ENCODE results near the gene CTNNA3.

The CTNNA3 gene

GRCh38 chr10:66795866-66796265 is 900.1 kb downstream of the CTNNA3 start:
- no peak for DNase-seq

- DNase-seq, result peak in 1 of 2 experiments; percentile 24
Measured at GRCh38 chr10:66792441-66792840, 903.6 kb downstream of the CTNNA3 start.

GRCh38 chr10:66788178-66788987 is 907.6 kb downstream of the CTNNA3 start:
- DNase-seq, result no peak

DNA sequence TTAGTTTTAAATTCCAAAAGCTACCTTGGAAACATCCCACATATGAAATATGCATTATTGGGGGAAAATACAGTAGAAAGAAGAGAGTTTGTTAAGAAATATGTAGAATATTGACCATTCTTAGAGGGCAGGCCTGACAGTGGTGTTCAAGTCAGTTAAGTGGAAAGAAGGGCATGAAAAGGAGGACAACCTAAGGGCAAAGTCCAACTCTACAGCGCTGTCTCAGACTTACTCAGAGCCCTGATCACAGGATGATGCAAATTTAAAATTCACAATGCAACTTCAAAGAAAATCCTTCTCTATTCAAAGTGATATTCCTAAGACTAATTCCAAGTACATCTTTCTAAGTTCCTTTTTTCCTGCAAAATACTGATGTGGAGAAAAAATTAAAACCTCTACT is 909.3 kb downstream of the CTNNA3 start:
- no peak for DNase-seq

DNA sequence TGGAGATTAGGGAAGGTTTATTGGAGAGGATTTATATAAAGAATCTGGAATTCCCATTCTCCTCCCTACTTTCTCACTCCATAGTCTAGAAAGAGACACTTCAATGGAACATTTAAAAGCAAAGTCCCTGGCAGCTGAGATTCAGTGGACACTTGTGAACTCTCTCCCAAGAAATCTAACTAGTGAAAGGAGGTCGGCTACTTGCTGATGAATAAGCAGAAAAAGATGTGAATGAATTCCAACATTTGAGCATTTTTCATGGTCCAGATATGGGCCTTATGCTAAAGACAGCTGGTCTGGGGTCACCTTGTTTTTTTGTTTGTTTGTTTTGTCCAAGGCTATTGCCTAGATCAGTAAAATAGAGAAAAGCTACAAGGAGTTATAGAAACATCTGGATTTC is 911.2 kb downstream of the CTNNA3 start:
- no peak for DNase-seq

GRCh38 chr10:66783316-66783715 is 912.7 kb downstream of the CTNNA3 start:
- DNase-seq, result no peak

DNA sequence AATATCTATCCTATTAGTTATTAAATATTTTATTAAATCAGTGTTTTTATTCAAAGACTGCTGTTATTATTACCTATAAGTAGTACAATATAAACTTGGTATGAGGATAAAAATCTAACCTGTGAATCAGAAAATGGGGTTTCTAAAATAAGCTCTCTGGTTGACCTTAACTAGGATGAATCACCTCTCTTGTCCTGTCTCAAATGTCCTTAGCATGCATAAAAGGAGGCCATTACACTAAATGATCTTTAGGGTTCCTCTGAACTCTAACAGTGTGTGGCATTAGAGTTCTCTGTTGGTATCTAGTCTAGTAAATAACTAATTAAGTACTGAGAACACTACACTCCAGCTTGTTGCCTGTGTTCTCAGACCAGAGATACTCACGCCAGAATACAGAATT is 913.2 kb downstream of the CTNNA3 start:
- no peak for DNase-seq

- no peak for DNase-seq
Measured at GRCh38 chr10:66782144-66782543, 913.9 kb downstream of the CTNNA3 start.

DNA sequence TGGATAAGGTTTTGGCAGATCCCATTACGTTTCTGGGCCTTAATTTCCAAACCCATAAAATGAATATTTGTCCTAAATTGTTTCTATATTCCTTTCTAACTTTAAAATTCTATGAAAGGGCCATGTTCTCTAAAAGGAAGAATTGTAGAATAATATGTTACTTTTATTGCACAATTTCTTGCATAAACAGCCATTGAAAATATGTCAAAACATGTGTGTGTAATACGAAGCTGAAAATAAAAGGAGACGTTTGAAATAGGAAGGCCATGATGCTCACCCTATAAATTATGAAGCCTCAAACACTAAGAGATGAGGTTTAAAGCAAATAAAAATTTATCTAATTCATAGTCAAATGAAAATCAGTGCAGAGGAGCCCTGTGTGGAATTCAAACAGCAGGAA is 915.2 kb downstream of the CTNNA3 start:
- DNase-seq, result no peak

DNA sequence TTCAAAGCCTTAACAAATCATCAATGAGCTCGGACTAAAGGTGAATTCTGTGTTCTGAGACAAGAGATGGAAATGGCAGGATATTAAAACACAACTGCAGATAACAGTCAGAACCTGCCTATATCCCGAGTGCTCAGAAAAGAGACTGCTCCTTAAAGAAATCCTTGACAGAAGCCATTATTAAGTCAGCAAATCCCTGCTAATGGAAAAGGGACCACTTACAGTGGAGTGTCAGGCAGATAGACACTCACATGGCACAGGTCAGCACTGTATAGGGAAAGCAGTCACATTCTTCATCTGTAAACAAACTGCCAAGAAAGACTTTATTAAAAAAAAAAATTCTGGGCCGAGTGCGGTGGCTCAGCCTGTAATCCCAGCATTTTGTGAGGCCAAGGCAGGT is 917.6 kb downstream of the CTNNA3 start:
- DNase-seq, result no peak

GRCh38 chr10:66777665-66778064 is 918.3 kb downstream of the CTNNA3 start:
- no peak for DNase-seq

GRCh38 chr10:66773472-66773817 is 922.5 kb downstream of the CTNNA3 start:
- no peak for DNase-seq

- DNase-seq, result no peak
Measured at GRCh38 chr10:66772548-66773471, 923.2 kb downstream of the CTNNA3 start.

DNA sequence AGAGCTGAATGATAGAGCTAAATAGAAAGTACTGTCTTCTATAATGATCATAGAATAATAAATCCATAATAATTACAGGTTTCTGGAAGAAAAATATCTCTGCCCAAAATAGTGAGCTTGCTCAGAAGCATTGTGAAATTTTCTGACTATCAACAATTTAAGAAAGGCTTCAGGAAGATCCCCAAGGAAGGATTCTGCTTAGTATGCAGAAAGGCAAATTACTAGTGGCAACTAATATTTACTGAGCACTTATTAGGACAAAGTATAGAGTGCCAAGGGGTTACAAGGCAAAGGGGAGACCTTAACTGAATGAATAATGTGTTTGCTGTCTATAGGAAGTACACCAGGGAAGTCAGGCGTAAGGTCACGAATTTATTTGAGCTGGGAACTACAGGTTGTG is 928.3 kb downstream of the CTNNA3 start:
- DNase-seq, result no peak

- no peak for DNase-seq
Measured at GRCh38 chr10:66762218-66762729, 933.7 kb downstream of the CTNNA3 start.

GRCh38 chr10:66760941-66761340 is 935.1 kb downstream of the CTNNA3 start:
- DNase-seq, result no peak

DNA sequence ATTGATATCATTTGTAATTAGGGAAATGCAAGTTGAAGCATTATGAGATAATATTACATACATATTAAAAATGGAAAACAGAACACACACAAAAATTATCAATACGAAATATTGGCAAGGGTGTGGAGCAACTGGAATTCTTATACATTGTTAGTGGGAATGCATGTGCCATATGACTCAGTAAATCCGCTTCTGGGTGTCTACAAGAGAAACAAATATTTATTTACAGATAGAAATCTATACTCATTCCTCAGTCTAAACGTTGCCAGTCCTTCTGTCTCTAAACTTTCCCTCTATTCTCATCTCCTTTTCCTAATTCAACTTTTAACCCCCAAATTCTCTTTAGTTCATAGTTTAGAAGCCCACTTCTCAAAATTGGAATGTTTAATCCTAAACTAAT is 940.5 kb downstream of the CTNNA3 start:
- no peak for DNase-seq

- DNase-seq, result no peak
Measured at GRCh38 chr10:66752714-66753113, 943.3 kb downstream of the CTNNA3 start.

GRCh38 chr10:66748217-66748616 is 947.8 kb downstream of the CTNNA3 start:
- DNase-seq, result no peak

DNA sequence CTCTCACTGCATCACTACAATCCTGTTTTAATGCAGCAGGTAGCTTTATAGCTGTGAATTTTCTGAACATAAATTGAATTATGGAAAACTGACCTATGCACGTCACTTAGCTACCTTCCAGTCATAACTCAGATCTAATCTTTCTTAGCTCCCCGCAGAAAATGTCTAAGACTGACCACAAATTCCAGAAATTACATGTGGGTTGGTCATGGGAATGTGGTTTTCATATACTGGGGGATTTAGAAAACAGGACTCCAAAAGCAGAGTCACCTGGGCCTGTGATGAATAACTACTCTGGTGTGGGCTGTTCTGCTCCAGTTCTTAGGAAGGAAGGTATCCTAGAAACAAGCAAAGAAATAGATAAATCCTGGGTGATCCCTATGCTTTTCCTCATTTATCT is 948.5 kb downstream of the CTNNA3 start:
- no peak for DNase-seq

DNA sequence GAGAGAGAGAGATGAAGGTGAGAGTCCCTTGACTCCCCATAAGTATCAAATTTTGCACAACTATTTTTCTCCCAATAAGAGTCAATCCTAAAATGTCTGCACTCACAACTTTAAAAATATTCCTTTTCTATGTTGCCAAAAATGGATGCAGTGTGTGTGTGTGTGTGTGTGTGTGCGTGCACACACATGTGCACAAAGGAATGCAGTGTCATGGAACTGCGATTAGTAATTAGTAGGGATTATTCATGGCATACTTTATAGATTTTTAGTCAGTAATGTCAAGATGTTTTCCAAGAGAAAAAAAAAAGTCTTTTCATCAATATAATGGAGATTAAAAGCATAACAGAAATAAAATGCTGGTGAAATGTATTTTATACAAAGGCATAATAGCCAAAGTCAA is 949.3 kb downstream of the CTNNA3 start:
- no peak for DNase-seq

- no peak for DNase-seq
Measured at GRCh38 chr10:66746246-66746645, 949.7 kb downstream of the CTNNA3 start.

- no peak for DNase-seq
Measured at GRCh38 chr10:66744915-66745314, 951.1 kb downstream of the CTNNA3 start.

DNA sequence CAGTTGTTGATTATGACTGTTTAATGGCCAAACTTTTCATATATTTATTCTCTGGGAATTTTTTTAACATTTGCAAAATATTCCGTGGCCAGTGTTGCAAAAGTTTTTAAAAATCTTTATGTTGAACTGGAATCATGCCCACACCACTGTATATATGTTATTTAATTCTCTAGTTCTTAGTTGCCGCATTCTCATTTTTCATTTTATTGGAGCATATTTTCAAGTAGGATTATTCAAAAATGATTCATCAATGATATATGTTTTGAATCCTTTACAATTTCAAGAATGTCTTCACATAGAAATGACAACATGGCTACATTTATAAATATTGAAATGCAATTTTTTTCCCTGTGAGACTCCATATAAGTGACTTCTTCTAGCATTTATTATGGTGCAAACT is 958.8 kb downstream of the CTNNA3 start:
- no peak for DNase-seq
